Stimulated activated CD8-positive, alpha-beta memory T cell treated with anti-CD3 and anti-CD28 coated beads, Interleukin-12 subunit alpha, Interleukin-12 subunit beta, amount 100 ng/mL, for 24 hours (primary cell): ENCODE data around the gene OPN1SW.

ENCODE experiments used
- DNase-seq: peaks from one replicate; pipeline ENCODE4 v3.0.0-alpha.2; 2020; ENCODE audit errors: extremely low read depth

The OPN1SW gene

GRCh38 chr7:128793181-128793547 is 17.6 kb upstream of the OPN1SW start:
- no peak for DNase-seq

GRCh38 chr7:128792471-128793180 is 17.0 kb upstream of the OPN1SW start:
- DNase-seq: no peak

GRCh38 chr7:128791972-128792327 is 16.4 kb upstream of the OPN1SW start:
- DNase-seq: no peak

- DNase-seq: peak; percentile 52
Measured at GRCh38 chr7:128791121-128791971, 15.8 kb upstream of the OPN1SW start, which contains the start of gene CCDC136. TSS of gene CCDC136 (plus strand) at chr7:128791968. CDS start at chr7:128792412, 444 bp downstream.

GRCh38 chr7:128790315-128791041 is 14.9 kb upstream of the OPN1SW start:
- no peak for DNase-seq

GRCh38 chr7:128788446-128789412 is 13.1 kb upstream of the OPN1SW start:
- no peak for DNase-seq

- no peak for DNase-seq
Measured at GRCh38 chr7:128785738-128786137, 10.1 kb upstream of the OPN1SW start.

- no peak for DNase-seq
Measured at GRCh38 chr7:128783143-128783861, 7.7 kb upstream of the OPN1SW start.

- no peak for DNase-seq
Measured at GRCh38 chr7:128781851-128782250, 6.3 kb upstream of the OPN1SW start.

- DNase-seq: no peak
Measured at GRCh38 chr7:128781126-128781525, 5.5 kb upstream of the OPN1SW start.

GRCh38 chr7:128778946-128779345 is 3.4 kb upstream of the OPN1SW start:
- DNase-seq: no peak

- DNase-seq: no peak
Measured at GRCh38 chr7:128777156-128778123, 1.8 kb upstream of the OPN1SW start.

GRCh38 chr7:128774921-128775320 is 673 bp downstream of the OPN1SW start:
- DNase-seq: no peak

GRCh38 chr7:128774029-128774689 is 1.4 kb downstream of the OPN1SW start:
- no peak for DNase-seq

GRCh38 chr7:128773604-128774003 is 2.0 kb downstream of the OPN1SW start:
- DNase-seq: no peak

GRCh38 chr7:128770233-128770632 is 5.4 kb downstream of the OPN1SW start:
- DNase-seq: no peak

GRCh38 chr7:128767475-128768110 is 8.0 kb downstream of the OPN1SW start:
- DNase-seq: no peak

- no peak for DNase-seq
Measured at GRCh38 chr7:128763541-128763940, 12.1 kb downstream of the OPN1SW start.
